GM12892 (cell line): Measurements from ENCODE around the gene L3HYPDH.

Experiments used
- DNase-seq: peaks from one replicate; pipeline ENCODE4 v3.0.0; 2011; ENCODE audit not compliant: insufficient read length
- FAIRE-seq: peaks from 2 replicates; lab custom pipeline; 2011; peaks lifted over from hg19 to GRCh38; lab: Jason Lieb, UNC
- POLR2A ChIP-seq: IDR thresholded peaks from 2 replicates; pipeline ENCODE4 v1.6.1; 2011; ENCODE audit warnings: low read depth, low read length, control low read depth
- POLR2AphosphoS5 ChIP-seq: IDR thresholded peaks from 2 replicates; pipeline ENCODE4 v1.6.1; 2011; ENCODE audit warnings: low read depth, low read length, control low read depth
- TAF1 ChIP-seq: IDR thresholded peaks from 2 replicates; pipeline ENCODE4 v1.6.1; 2011; ENCODE audit warnings: low read depth, mild to moderate bottlenecking, control low read depth, low read length, borderline replicate concordance

L3HYPDH gene

GRCh38 chr14:59500732-59501131 is 16.5 kb upstream of the L3HYPDH start:
- FAIRE-seq (no peak), DNase-seq (no peak)
- TF ChIP-seq POLR2A: no peak

- TF ChIP-seq TAF1 (no peak), POLR2A (no peak), POLR2AphosphoS5 (no peak)
- DNase-seq (no peak), FAIRE-seq (no peak)
These were observed 8.2 kb upstream of the L3HYPDH start for GRCh38 chr14:59492384-59492783.

- no peak for FAIRE-seq
- no peak for DNase-seq
- TF ChIP-seq TAF1 (no peak), POLR2AphosphoS5 (no peak), POLR2A (no peak)
These were observed 6.5 kb upstream of the L3HYPDH start for GRCh38 chr14:59490756-59491155.

- TF ChIP-seq POLR2A: no peak
- TF ChIP-seq TAF1: no peak
- TF ChIP-seq POLR2AphosphoS5: no peak
- FAIRE-seq (no peak), DNase-seq (no peak)
These were observed 499 bp upstream of the L3HYPDH start for GRCh38 chr14:59484639-59485175.

- TF ChIP-seq POLR2A: no peak
- no peak for TF ChIP-seq TAF1
- no peak for TF ChIP-seq POLR2AphosphoS5
- FAIRE-seq (no peak), DNase-seq (no peak)
These were observed 845 bp downstream of the L3HYPDH start for GRCh38 chr14:59483363-59483762.

GRCh38 chr14:59482541-59483331 is 1.5 kb downstream of the L3HYPDH start:
- no peak for DNase-seq
- TF ChIP-seq POLR2A: no peak
- no peak for TF ChIP-seq POLR2AphosphoS5
- TF ChIP-seq TAF1: no peak
- FAIRE-seq: no peak

- FAIRE-seq: no peak
- no peak for DNase-seq
These were observed 2.2 kb downstream of the L3HYPDH start for GRCh38 chr14:59481871-59482540.

GRCh38 chr14:59481407-59481806 is 2.8 kb downstream of the L3HYPDH start:
- TF ChIP-seq TAF1 (no peak), POLR2A (no peak), POLR2AphosphoS5 (no peak)
- no peak for FAIRE-seq
- DNase-seq: no peak

More at GRCh38 chr14:59481871-59482540, 2.2 kb downstream of the L3HYPDH start:
- TF ChIP-seq TAF1 (no peak), POLR2AphosphoS5 (no peak), POLR2A (no peak)

- FAIRE-seq (no peak), DNase-seq (no peak)
- TF ChIP-seq TAF1 (no peak), POLR2AphosphoS5 (no peak), POLR2A (no peak)
These were observed 4.0 kb downstream of the L3HYPDH start for GRCh38 chr14:59480166-59480565.

GRCh38 chr14:59478540-59478939 is 5.7 kb downstream of the L3HYPDH start:
- FAIRE-seq: no peak
- TF ChIP-seq TAF1 (no peak), POLR2AphosphoS5 (no peak), POLR2A (no peak)
- no peak for DNase-seq

- DNase-seq (no peak), FAIRE-seq (peak; percentile 27)
- TF ChIP-seq POLR2AphosphoS5: no peak
- no peak for TF ChIP-seq TAF1
- no peak for TF ChIP-seq POLR2A
These were observed 8.5 kb downstream of the L3HYPDH start for GRCh38 chr14:59475709-59476108.
